CD4-positive, alpha-beta T cell treated with Interleukin-6 at 100 ng/mL for 8 hours (primary cell): ENCODE results near the gene ZNF407.

Experiments used
- DNase-seq: peaks from one replicate; pipeline ENCODE4 v3.0.0-alpha.2; 2020; ENCODE audit warnings: mixed read lengths, low spot score

Gene ZNF407

GRCh38 chr18:74579496-74580065, 18.1 kb upstream of the ZNF407 start:
- DNase-seq = no peak

- DNase-seq = no peak
Measured at GRCh38 chr18:74582642-74583041, 15.0 kb upstream of the ZNF407 start.

GRCh38 chr18:74587441-74587840, 10.2 kb upstream of the ZNF407 start:
- no peak for DNase-seq

GRCh38 chr18:74589021-74589420, 8.6 kb upstream of the ZNF407 start:
- no peak for DNase-seq

- no peak for DNase-seq
Measured at GRCh38 chr18:74589811-74590210, 7.9 kb upstream of the ZNF407 start.

- no peak for DNase-seq
Measured at GRCh38 chr18:74590671-74591070, 7.0 kb upstream of the ZNF407 start.

GRCh38 chr18:74595431-74595830, 2.2 kb upstream of the ZNF407 start:
- DNase-seq = no peak

- DNase-seq = peak; percentile 48
Measured at GRCh38 chr18:74597034-74597661, 522 bp upstream of the ZNF407 start.

GRCh38 chr18:74598350-74599001, 806 bp downstream of the ZNF407 start:
- DNase-seq = peak; percentile 55

- DNase-seq = no peak
Measured at GRCh38 chr18:74604361-74604760, 6.7 kb downstream of the ZNF407 start.

GRCh38 chr18:74604774-74605173, 7.1 kb downstream of the ZNF407 start:
- no peak for DNase-seq

GRCh38 chr18:74608681-74609080, 11.0 kb downstream of the ZNF407 start:
- no peak for DNase-seq

GRCh38 chr18:74609535-74609934, 11.9 kb downstream of the ZNF407 start:
- DNase-seq = no peak

GRCh38 chr18:74610051-74610615, 12.5 kb downstream of the ZNF407 start:
- DNase-seq = no peak

- no peak for DNase-seq
Measured at GRCh38 chr18:74610860-74611259, 13.2 kb downstream of the ZNF407 start.

- DNase-seq = no peak
Measured at GRCh38 chr18:74611765-74612164, 14.1 kb downstream of the ZNF407 start.

GRCh38 chr18:74613381-74613780, 15.7 kb downstream of the ZNF407 start:
- DNase-seq = no peak

GRCh38 chr18:74616494-74616893, 18.8 kb downstream of the ZNF407 start:
- no peak for DNase-seq

GRCh38 chr18:74617486-74617885, 19.8 kb downstream of the ZNF407 start:
- no peak for DNase-seq

- no peak for DNase-seq
Measured at GRCh38 chr18:74622072-74622471, 24.4 kb downstream of the ZNF407 start.

- peak; percentile 22 for DNase-seq
Measured at GRCh38 chr18:74623047-74623816, 25.6 kb downstream of the ZNF407 start.

GRCh38 chr18:74624466-74624865, 26.8 kb downstream of the ZNF407 start:
- DNase-seq = no peak

GRCh38 chr18:74625157-74625556, 27.5 kb downstream of the ZNF407 start:
- DNase-seq = no peak
